ENCODE results near the gene IFT122.

IFT122 gene

GRCh38 chr3:129470861-129471260 is 30.8 kb downstream of the IFT122 start:
- no peak overlapping the region for H3K9ac ChIP-seq (ENCODE audit: low read length)
- H3K56ac ChIP-seq (ENCODE audit: low read length) = no peak overlapping the region
- no peak overlapping the region for H4K5ac ChIP-seq (ENCODE audit: low read length)
- H3K36me3 ChIP-seq (ENCODE audit: control insufficient read depth, insufficient read depth, low read length) = peaks cover 2% of the 10 kb centered on the region
- H2BK120ac ChIP-seq (ENCODE audit: low read depth, low read length) = no peak overlapping the region
- no peaks in the 10 kb centered on the region for H3K4me1 ChIP-seq (ENCODE audit: control insufficient read depth, low read depth, low read length)
- no peaks in the 10 kb centered on the region for H3K79me2 ChIP-seq (ENCODE audit: control insufficient read depth, insufficient read depth, low read length)
- no peak overlapping the region for H3K4ac ChIP-seq (ENCODE audit: low read depth, low read length)
- no peak overlapping the region for H2AK5ac ChIP-seq (ENCODE audit: low read length)
- no peak overlapping the region for H3K4me2 ChIP-seq (ENCODE audit: low read length)
- H4K8ac ChIP-seq (ENCODE audit: low read depth, low read length) = no peak overlapping the region
- H3K23ac ChIP-seq (ENCODE audit: low read length) = no peak overlapping the region
- H3K18ac ChIP-seq (ENCODE audit: low read length) = no peak overlapping the region
- no peaks in the 10 kb centered on the region for H3K27me3 ChIP-seq (ENCODE audit: insufficient read depth, low read length, poor library complexity)
- H3K27ac ChIP-seq (ENCODE audit: low read depth, low read length) = no peak overlapping the region
- DNase-seq = no peak
- no peaks in the 10 kb centered on the region for H3K79me1 ChIP-seq (ENCODE audit: low read length)
- H2BK15ac ChIP-seq (replicated peaks; ENCODE audit: low read depth) = no peak overlapping the region
- no peak overlapping the region for H3K4me3 ChIP-seq (ENCODE audit: low read length)
- no CpG with 5 or more reads among the region's 2 CpGs for WGBS (ENCODE audit: extremely low coverage, insufficient coverage, low lambda C conversion rate)
- no peak overlapping the region for H2BK5ac ChIP-seq (ENCODE audit: low read length)

GRCh38 chr3:129473067-129473768 is 33.2 kb downstream of the IFT122 start:
- no peak overlapping the region for H2BK5ac ChIP-seq (ENCODE audit: low read length)
- no peak overlapping the region for H2AK5ac ChIP-seq (ENCODE audit: low read length)
- no peaks in the 10 kb centered on the region for H3K79me2 ChIP-seq (ENCODE audit: control insufficient read depth, insufficient read depth, low read length)
- H3K9ac ChIP-seq (ENCODE audit: low read length) = no peak overlapping the region
- H3K4me2 ChIP-seq (ENCODE audit: low read length) = no peak overlapping the region
- no peaks in the 10 kb centered on the region for H3K79me1 ChIP-seq (ENCODE audit: low read length)
- no peak overlapping the region for H3K56ac ChIP-seq (ENCODE audit: low read length)
- H4K8ac ChIP-seq (ENCODE audit: low read depth, low read length) = no peak overlapping the region
- WGBS (ENCODE audit: extremely low coverage, insufficient coverage, low lambda C conversion rate) = no CpG with 5 or more reads among the region's 4 CpGs
- DNase-seq = no peak
- no peak overlapping the region for H3K23ac ChIP-seq (ENCODE audit: low read length)
- no peak overlapping the region for H3K18ac ChIP-seq (ENCODE audit: low read length)
- no peak overlapping the region for H4K5ac ChIP-seq (ENCODE audit: low read length)
- H3K27ac ChIP-seq (ENCODE audit: low read depth, low read length) = no peak overlapping the region
- H2BK15ac ChIP-seq (replicated peaks; ENCODE audit: low read depth) = no peak overlapping the region
- H3K4me1 ChIP-seq (ENCODE audit: control insufficient read depth, low read depth, low read length) = no peaks in the 10 kb centered on the region
- H2BK120ac ChIP-seq (ENCODE audit: low read depth, low read length) = no peak overlapping the region
- H3K27me3 ChIP-seq (ENCODE audit: insufficient read depth, low read length, poor library complexity) = no peaks in the 10 kb centered on the region
- no peak overlapping the region for H3K4me3 ChIP-seq (ENCODE audit: low read length)
- no peak overlapping the region for H3K4ac ChIP-seq (ENCODE audit: low read depth, low read length)
- no peaks in the 10 kb centered on the region for H3K36me3 ChIP-seq (ENCODE audit: control insufficient read depth, insufficient read depth, low read length)

DNA sequence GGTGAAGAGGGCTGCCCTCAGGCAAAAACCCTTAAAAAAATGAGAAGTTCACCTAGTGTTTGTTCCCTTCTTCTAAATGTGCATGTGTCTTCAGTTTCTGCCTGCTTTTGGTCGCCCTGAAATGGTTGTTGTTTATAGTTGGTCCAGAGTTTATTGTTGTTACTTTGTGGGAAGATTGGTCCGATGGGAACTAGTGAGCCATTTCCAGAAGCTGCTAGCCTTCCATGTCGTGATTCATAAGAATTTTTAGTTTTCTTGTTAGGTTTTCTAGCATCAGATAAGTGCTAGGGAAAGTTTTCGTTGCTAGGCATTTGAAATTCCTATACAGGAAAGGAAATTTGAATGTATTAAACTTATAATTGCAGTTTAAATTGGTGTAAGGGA is 33.7 kb downstream of the IFT122 start:
- Histone ChIP-seq H3K79me2 (ENCODE audit: control insufficient read depth, insufficient read depth, low read length) (no peaks in the 10 kb centered on the region), H3K56ac (ENCODE audit: low read length) (no peak overlapping the region), H3K79me1 (ENCODE audit: low read length) (no peaks in the 10 kb centered on the region), H3K36me3 (ENCODE audit: control insufficient read depth, insufficient read depth, low read length) (no peaks in the 10 kb centered on the region), H2BK5ac (ENCODE audit: low read length) (no peak overlapping the region), H2BK120ac (ENCODE audit: low read depth, low read length) (no peak overlapping the region), H3K4me3 (ENCODE audit: low read length) (no peak overlapping the region), H4K8ac (ENCODE audit: low read depth, low read length) (no peak overlapping the region), H4K5ac (ENCODE audit: low read length) (no peak overlapping the region), H3K27ac (ENCODE audit: low read depth, low read length) (no peak overlapping the region), H3K4me1 (ENCODE audit: control insufficient read depth, low read depth, low read length) (no peaks in the 10 kb centered on the region), H2BK15ac (replicated peaks; ENCODE audit: low read depth) (no peak overlapping the region), H3K18ac (ENCODE audit: low read length) (no peak overlapping the region), H3K23ac (ENCODE audit: low read length) (no peak overlapping the region), H2AK5ac (ENCODE audit: low read length) (no peak overlapping the region), H3K4ac (ENCODE audit: low read depth, low read length) (no peak overlapping the region), H3K4me2 (ENCODE audit: low read length) (no peak overlapping the region), H3K9ac (ENCODE audit: low read length) (no peak overlapping the region), H3K27me3 (ENCODE audit: insufficient read depth, low read length, poor library complexity) (no peaks in the 10 kb centered on the region)
- no CpG with 5 or more reads among the region's 4 CpGs for WGBS (ENCODE audit: extremely low coverage, insufficient coverage, low lambda C conversion rate)
- DNase-seq = no peak

GRCh38 chr3:129474984-129475804 is 35.2 kb downstream of the IFT122 start:
- no peak overlapping the region for H4K5ac ChIP-seq (ENCODE audit: low read length)
- H3K36me3 ChIP-seq (ENCODE audit: control insufficient read depth, insufficient read depth, low read length) = no peaks in the 10 kb centered on the region
- no peak overlapping the region for H3K9ac ChIP-seq (ENCODE audit: low read length)
- H3K56ac ChIP-seq (ENCODE audit: low read length) = no peak overlapping the region
- H3K27me3 ChIP-seq (ENCODE audit: insufficient read depth, low read length, poor library complexity) = no peaks in the 10 kb centered on the region
- H3K18ac ChIP-seq (ENCODE audit: low read length) = no peak overlapping the region
- no peak overlapping the region for H2BK5ac ChIP-seq (ENCODE audit: low read length)
- no peak overlapping the region for H3K23ac ChIP-seq (ENCODE audit: low read length)
- no peak overlapping the region for H4K8ac ChIP-seq (ENCODE audit: low read depth, low read length)
- no peaks in the 10 kb centered on the region for H3K4me1 ChIP-seq (ENCODE audit: control insufficient read depth, low read depth, low read length)
- no peak overlapping the region for H2AK5ac ChIP-seq (ENCODE audit: low read length)
- no peak overlapping the region for H3K4me3 ChIP-seq (ENCODE audit: low read length)
- H3K4me2 ChIP-seq (ENCODE audit: low read length) = no peak overlapping the region
- DNase-seq = no peak
- H3K79me2 ChIP-seq (ENCODE audit: control insufficient read depth, insufficient read depth, low read length) = no peaks in the 10 kb centered on the region
- no peak overlapping the region for H2BK120ac ChIP-seq (ENCODE audit: low read depth, low read length)
- no peak overlapping the region for H3K27ac ChIP-seq (ENCODE audit: low read depth, low read length)
- no peaks in the 10 kb centered on the region for H3K79me1 ChIP-seq (ENCODE audit: low read length)
- no peak overlapping the region for H3K4ac ChIP-seq (ENCODE audit: low read depth, low read length)
- WGBS (ENCODE audit: extremely low coverage, insufficient coverage, low lambda C conversion rate) = no CpG with 5 or more reads among the region's 10 CpGs
- H2BK15ac ChIP-seq (replicated peaks; ENCODE audit: low read depth) = no peak overlapping the region

- Histone ChIP-seq H2BK15ac (replicated peaks; ENCODE audit: low read depth) (no peak overlapping the region), H3K18ac (ENCODE audit: low read length) (no peak overlapping the region), H3K23ac (ENCODE audit: low read length) (no peak overlapping the region), H3K4me3 (ENCODE audit: low read length) (no peak overlapping the region), H3K27me3 (ENCODE audit: insufficient read depth, low read length, poor library complexity) (no peaks in the 10 kb centered on the region), H3K79me1 (ENCODE audit: low read length) (no peaks in the 10 kb centered on the region), H3K4ac (ENCODE audit: low read depth, low read length) (no peak overlapping the region), H3K36me3 (ENCODE audit: control insufficient read depth, insufficient read depth, low read length) (peaks cover 3% of the 10 kb centered on the region), H2BK5ac (ENCODE audit: low read length) (no peak overlapping the region), H3K4me2 (ENCODE audit: low read length) (no peak overlapping the region), H4K5ac (ENCODE audit: low read length) (no peak overlapping the region), H3K9ac (ENCODE audit: low read length) (no peak overlapping the region), H2BK120ac (ENCODE audit: low read depth, low read length) (no peak overlapping the region), H3K4me1 (ENCODE audit: control insufficient read depth, low read depth, low read length) (no peaks in the 10 kb centered on the region), H4K8ac (ENCODE audit: low read depth, low read length) (no peak overlapping the region), H3K79me2 (ENCODE audit: control insufficient read depth, insufficient read depth, low read length) (no peaks in the 10 kb centered on the region), H3K56ac (ENCODE audit: low read length) (no peak overlapping the region), H2AK5ac (ENCODE audit: low read length) (no peak overlapping the region), H3K27ac (ENCODE audit: low read depth, low read length) (no peak overlapping the region)
- no CpG with 5 or more reads among the region's 3 CpGs for WGBS (ENCODE audit: extremely low coverage, insufficient coverage, low lambda C conversion rate)
- no peak for DNase-seq
These were observed 35.8 kb downstream of the IFT122 start for GRCh38 chr3:129475863-129476262.

Data from mesendoderm (in vitro differentiated cells).